GM10248 (cell line): Measurements from ENCODE around the gene GOLGA6L7.
"Not testable (repeated sequence)": the region's sequence is repeated elsewhere in the genome, so short reads cannot be mapped to it uniquely, and the experiment has no call there.

Experiments
- CTCF ChIA-PET: fragments of 300-600 bp; sonication (Branson Sonifier 250); formaldehyde crosslinking; extraction: SDS; loops from one replicate; lab custom pipeline; 2021; ENCODE audit warnings: antibody characterized with exemption; lab: Yijun Ruan, JAX
- POLR2A ChIA-PET: fragments of 350-650 bp; sonication (Branson Sonifier 250); formaldehyde crosslinking; extraction: SDS; loops from one replicate; lab custom pipeline; 2020; ENCODE audit warnings: antibody characterized with exemption; lab: Yijun Ruan, JAX
- DNase-seq: peaks from one replicate; pipeline ENCODE4 v3.0.0; 2012; ENCODE audit errors: extremely low spot score
- TF ChIP-seq, protein P1 (sequence below): IDR thresholded peaks from 2 replicates; pipeline ENCODE4 v1.5.1; 2012; ENCODE audit warnings: mild to moderate bottlenecking, low read depth; ENCODE audit errors: extremely low read depth, missing control alignments, control extremely low read depth

Gene GOLGA6L7

DNA sequence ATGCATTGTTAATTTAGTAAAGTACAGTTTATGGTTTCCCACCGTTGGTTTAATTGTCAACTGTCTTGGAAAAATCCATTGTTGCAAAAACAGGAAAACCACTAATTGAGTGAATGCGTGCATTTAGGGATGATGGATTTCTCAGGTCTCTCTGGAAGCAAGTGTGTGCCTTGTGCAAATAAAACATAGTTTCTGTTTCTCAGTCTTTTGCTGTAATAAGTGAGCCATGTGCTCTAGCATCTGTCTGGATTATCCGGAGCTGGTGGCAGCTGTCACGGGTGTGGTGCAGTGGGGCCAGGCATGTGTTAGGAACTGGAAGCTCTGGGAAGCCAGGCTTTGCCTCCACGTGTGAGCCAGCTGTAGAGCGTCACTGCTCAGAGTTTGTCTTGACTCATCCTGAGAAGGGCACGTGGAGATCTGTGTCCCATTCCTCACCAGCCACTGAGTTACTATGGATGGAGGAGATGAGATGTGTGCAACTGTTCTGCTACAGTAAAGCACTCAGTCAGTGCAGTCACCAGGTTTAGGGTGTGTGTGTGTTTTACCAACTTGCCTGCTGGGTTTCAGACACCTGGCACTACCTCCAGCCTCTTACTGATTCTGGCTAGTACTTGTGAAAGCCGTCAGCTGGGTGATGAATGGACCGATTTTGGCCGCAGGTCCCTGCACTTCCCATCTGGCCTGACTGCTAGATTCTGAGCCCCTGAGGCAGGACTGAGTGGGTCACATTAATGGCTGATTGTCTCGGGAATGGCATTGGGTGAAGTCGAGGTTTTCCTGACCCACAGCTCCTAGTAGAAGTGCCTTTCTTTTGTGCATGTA lies 44.6 kb upstream of the GOLGA6L7 start:
- no peak for DNase-seq
- ChIA-PET CTCF (no interaction called here), POLR2A (no interaction called here)
- TF ChIP-seq, protein P1, sequence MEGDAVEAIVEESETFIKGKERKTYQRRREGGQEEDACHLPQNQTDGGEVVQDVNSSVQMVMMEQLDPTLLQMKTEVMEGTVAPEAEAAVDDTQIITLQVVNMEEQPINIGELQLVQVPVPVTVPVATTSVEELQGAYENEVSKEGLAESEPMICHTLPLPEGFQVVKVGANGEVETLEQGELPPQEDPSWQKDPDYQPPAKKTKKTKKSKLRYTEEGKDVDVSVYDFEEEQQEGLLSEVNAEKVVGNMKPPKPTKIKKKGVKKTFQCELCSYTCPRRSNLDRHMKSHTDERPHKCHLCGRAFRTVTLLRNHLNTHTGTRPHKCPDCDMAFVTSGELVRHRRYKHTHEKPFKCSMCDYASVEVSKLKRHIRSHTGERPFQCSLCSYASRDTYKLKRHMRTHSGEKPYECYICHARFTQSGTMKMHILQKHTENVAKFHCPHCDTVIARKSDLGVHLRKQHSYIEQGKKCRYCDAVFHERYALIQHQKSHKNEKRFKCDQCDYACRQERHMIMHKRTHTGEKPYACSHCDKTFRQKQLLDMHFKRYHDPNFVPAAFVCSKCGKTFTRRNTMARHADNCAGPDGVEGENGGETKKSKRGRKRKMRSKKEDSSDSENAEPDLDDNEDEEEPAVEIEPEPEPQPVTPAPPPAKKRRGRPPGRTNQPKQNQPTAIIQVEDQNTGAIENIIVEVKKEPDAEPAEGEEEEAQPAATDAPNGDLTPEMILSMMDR, result no peak

DNA sequence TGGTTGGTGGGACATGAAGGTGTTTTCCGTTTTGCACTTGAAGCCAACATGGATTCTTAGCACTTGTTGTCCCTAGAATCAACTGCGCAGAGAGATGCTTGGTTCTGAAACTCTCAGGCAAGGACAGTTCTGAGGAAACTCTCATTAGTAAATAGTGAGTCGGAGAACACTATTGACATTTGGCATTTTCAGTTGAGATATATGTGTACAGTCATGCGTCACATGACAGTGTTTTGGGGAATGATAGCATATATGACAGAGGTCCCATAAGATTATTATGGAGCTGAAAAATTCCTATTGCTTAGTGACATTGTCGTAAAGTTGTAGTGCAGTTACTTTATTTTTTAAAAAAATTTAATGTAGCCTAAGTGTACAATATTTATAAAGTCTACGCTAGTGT lies 43.1 kb upstream of the GOLGA6L7 start:
- ChIA-PET CTCF (no interaction called here), POLR2A (no interaction called here)
- DNase-seq, result no peak
- TF ChIP-seq, protein P1, result no peak

DNA sequence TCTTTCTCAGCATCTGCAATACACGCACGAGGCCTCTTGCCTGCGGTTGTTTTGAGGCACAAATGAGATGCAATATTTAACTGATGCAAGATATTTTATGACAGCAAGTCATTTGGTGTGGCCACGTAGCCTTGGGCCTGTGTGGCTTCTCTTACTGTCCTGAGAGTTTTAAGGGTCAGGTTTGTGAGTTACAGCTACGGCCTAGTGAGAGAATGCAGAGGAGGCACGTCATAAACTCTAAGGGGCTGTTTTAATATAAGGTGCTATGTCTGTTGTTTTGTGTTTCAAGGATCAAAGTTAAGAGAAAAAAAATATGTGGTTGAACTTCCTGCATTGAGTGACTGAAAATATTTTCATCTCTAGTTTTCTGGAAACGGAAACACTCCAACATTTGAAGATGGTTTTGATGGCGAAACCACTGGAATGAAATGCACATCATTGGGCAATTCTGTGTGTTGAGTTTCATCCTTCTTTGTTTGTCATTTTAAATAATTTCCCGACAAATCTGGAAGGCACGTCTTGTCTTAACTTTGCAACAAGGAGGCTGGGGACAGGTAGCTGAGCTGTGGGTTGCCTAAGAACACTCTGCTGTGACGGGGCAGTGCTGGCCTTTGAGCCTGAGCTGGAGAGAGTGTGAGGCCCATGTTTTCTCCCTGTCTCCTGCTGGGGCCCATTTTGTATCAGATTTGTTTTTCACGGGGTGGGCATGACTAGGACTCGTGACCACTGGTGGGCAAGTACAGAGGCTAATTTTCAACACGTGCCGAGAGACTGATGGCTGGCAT lies 42.5 kb upstream of the GOLGA6L7 start:
- DNase-seq, result no peak
- TF ChIP-seq, protein P1, result no peak
- CTCF ChIA-PET, result no interaction called here
- POLR2A ChIA-PET, result no interaction called here

DNA sequence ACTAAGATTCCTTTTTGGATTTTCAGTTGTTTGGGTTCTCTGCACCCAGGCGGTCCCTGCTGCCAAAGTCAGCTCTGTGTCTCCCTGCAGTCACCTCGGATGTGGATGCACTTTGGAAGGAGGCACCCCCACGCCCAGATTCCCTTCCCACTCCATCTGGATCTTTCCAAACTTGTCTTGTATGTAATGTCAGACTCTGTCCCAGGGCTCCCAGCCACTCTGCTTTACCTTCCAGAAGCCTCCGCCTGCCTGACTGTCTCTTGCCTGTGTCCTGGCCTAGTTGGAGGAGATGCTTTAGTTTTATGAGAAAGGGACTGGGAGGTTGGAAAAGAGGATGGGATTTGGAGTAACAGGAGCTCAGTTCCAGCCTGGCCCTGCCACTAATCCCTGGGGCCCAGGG lies 41.8 kb upstream of the GOLGA6L7 start:
- CTCF ChIA-PET, POLR2A ChIA-PET, DNase-seq: not testable (repeated sequence)

DNA sequence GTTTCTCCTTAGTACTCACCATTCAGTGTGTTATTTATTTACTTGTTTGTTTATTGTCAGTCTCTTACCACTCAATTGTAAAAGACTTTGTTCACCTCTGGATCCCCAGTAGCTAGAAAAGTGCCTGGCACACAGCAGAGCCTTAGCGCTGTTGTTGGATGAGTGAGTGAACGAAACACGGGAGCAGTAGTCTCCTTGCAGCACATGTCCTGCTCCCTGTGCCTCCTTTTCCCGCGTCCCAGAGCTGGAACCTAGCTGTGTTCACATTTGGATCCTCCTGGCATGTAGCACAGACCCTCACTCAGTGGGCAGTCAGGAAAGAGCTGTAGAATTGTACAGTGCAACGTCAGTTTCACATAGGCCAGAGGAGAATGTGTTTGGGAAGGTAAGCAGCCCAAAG lies 41.4 kb upstream of the GOLGA6L7 start:
- DNase-seq, CTCF ChIA-PET, POLR2A ChIA-PET: not testable (repeated sequence)

DNA sequence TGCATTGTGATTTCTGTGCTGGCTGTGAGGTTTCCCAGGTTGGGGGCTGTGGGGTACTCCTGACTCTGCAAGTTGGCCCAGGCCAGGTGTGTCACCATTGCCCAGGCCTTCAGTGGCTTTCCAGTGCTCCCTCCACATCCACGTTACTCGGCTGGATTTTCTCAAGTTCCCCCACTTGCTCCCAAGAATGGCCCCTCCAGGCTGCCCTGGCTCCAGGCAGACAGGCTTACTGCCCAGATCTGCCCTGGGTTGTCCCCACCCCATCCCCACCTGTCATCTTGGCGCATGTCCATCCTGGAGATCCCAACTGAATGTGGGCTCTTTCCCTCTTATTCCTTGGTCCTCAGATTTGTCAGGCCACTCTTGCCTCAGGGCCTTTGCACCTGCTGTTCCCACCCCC lies 40.9 kb upstream of the GOLGA6L7 start:
- TF ChIP-seq, protein P1, result no peak
- POLR2A ChIA-PET, result no interaction called here
- no peak for DNase-seq
- CTCF ChIA-PET, result no interaction called here

DNA sequence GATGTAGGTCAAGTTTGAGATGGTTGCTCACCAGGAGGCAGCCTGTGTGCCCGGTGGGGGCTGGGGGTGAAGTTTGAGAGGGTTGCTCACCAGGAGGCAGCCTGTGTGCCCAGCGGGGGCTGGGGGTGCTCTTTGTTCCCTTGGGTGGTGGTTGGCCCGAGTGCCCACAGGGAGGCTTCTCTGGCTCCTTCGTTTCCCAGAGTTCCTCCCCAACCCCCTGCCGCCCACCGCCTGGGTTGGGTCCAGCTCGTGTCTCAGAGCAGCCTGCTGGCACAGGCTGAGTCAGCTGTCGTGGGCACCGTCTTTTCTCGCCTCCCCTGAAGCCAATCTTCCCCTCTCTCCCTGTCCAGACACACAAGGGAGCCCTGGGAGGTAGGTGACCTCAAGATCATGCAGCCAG lies 40.5 kb upstream of the GOLGA6L7 start:
- TF ChIP-seq, protein P1, result no peak
- ChIA-PET CTCF (no interaction called here), POLR2A (no interaction called here)
- no peak for DNase-seq
